Activated CD4-positive, alpha-beta T cell treated with anti-CD3 and anti-CD28 coated beads for 36 hours (primary cell): ENCODE results near the gene ERBB4. TPM values are rescaled to one million over a fixed set of nuclear protein-coding genes. Genes with fewer than 3 reads are reported as not detected.
"Not testable (repeated sequence)": the region's sequence is repeated elsewhere in the genome, so short reads cannot be mapped to it uniquely, and the experiment has no call there.

Experiments used
- ATAC-seq: fragments of 200-7000 bp; cut with Tn5 transposase; one replicate; pipeline ENCODE4 v1.10.0; 2021; ENCODE audit warnings: mild to moderate bottlenecking, moderate library complexity
- CTCF ChIA-PET: fragments of 350-600 bp; sonication (Branson Sonifier 250); formaldehyde crosslinking; loops from one replicate; lab custom pipeline; 2021; ENCODE audit warnings: antibody characterized with exemption; lab: Charles Lee
- POLR2A ChIA-PET: fragments of 350-600 bp; sonication (Branson Sonifier 250); formaldehyde crosslinking; loops from one replicate; lab custom pipeline; 2021; ENCODE audit warnings: antibody characterized with exemption, inconsistent platforms; lab: Charles Lee
- DNase-seq: peaks from one replicate; pipeline ENCODE4 v3.0.0-alpha.2; 2020
- H3K27ac Mint-ChIP-seq: one replicate; pipeline ENCODE4 v1.8.0; 2021; ENCODE audit warnings: mixed read lengths
- H3K27me3 Mint-ChIP-seq: one replicate; pipeline ENCODE4 v1.8.0; 2021; ENCODE audit warnings: mixed read lengths
- H3K36me3 Mint-ChIP-seq: one replicate; pipeline ENCODE4 v1.8.0; 2021; ENCODE audit warnings: low read depth, mixed read lengths
- H3K4me1 Mint-ChIP-seq: one replicate; pipeline ENCODE4 v1.8.0; 2021; ENCODE audit warnings: mixed read lengths
- H3K4me3 Mint-ChIP-seq: one replicate; pipeline ENCODE4 v1.8.0; 2021; ENCODE audit warnings: mild to moderate bottlenecking, moderate library complexity, mixed read lengths
- H3K9me3 Mint-ChIP-seq: one replicate; pipeline ENCODE4 v1.8.0; 2021; ENCODE audit warnings: low read depth, mixed read lengths
- intact Hi-C, 2 experiments: fragments of 100-400 bp; cut with DNase I in 1 of 2; cut with micrococcal nuclease in 1 of 2; formaldehyde crosslinking; loops; one replicate each; pipeline versions ENCODE4 v1.14.2 to v1.15.1; 2022 to 2024; cut with DNase I, micrococcal nuclease
- total RNA-seq, 2 experiments: library from RNA; stranded (reverse); gene quantifications; one replicate each; pipeline ENCODE4 v1.2.3, GENCODE V29; 2021

ERBB4 gene
- total RNA-seq, 2 experiments from 2014 or later = not detected

DNA sequence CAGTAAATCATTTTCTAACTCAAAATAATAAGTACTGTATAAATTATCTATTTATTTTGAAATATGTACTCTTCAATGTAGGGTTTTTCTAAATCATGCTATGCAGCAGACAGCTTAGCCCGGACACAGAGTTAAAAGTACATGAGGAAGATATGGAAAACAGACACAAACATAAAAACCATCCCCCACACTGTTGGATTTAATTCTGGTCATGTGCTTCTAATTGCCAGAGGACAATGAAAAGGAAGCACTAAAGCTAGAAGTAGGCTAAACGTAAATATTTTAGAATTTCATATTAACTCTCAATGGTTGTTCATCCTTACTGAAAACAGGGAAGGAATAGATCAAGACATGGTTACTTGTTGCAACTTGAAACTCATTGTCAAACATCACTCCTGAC lies 420.7 kb downstream of the ERBB4 start:
- POLR2A ChIA-PET = no interaction called here

DNA sequence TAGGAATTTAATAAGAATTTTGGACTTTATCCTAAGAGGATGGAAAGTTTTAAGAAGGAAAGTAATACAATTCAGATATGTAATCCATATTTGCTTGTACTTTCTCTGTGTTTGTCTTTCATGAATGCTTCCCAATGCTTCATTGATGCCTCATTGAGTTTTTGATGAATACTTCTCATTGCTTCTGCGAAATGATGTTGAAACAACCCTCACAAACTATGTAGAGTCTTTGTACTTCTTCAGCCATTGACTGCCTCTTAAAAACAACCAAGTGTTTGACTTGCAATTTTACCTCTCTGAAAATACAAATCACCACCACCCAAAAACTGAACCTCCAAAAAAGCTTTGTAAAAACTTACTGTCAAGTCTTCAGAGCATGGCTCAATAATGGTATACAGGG lies 424.1 kb downstream of the ERBB4 start:
- H3K4me3 Mint-ChIP-seq = no peak overlapping the region
- no peaks in the 10 kb centered on the region for H3K36me3 Mint-ChIP-seq
- CTCF ChIA-PET = no interaction called here
- POLR2A ChIA-PET = no interaction called here
- H3K27ac Mint-ChIP-seq = no peak overlapping the region
- ATAC-seq (no peak), DNase-seq (no peak)
- H3K4me1 Mint-ChIP-seq = no peaks in the 10 kb centered on the region
- no peaks in the 10 kb centered on the region for H3K27me3 Mint-ChIP-seq
- intact Hi-C loops = no loop called here
- no peaks in the 10 kb centered on the region for H3K9me3 Mint-ChIP-seq

More for the DNA sequence above, 420.7 kb downstream of the ERBB4 start:
- CTCF ChIA-PET = no interaction called here
- Mint-ChIP-seq H3K4me1 (no peaks in the 10 kb centered on the region), H3K27me3 (no peaks in the 10 kb centered on the region), H3K4me3 (no peak overlapping the region), H3K36me3 (no peaks in the 10 kb centered on the region), H3K9me3 (no peaks in the 10 kb centered on the region), H3K27ac (no peak overlapping the region)
- ATAC-seq (no peak), DNase-seq (no peak)
- intact Hi-C loops = no loop called here

DNA sequence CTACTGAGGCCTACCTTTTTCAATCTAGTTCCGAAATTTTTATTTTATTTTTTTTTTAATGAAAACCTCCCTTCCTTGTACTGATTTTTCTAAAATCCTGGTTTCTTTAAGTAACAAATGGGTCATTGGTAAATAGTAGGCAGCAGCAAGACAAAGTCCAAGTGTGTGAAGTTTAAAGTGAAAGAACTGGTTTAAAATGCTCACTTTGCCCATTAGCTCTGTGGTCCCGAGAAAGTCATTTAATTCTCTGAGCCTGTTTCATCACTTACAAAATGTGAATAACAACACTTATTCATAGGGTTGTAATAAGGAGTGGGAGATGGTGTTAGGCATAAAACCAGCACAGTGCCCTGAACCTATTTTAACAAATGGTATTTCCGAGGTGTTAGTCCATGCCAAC lies 426.2 kb downstream of the ERBB4 start:
- H3K27me3 Mint-ChIP-seq = no peaks in the 10 kb centered on the region
- H3K9me3 Mint-ChIP-seq = peaks cover 4% of the 10 kb centered on the region
- DNase-seq = no peak
- intact Hi-C loops = no loop called here
- no peaks in the 10 kb centered on the region for H3K4me1 Mint-ChIP-seq
- ChIA-PET CTCF (interaction anchor here (0.6 kb wide), 1 partner anchor 76 kb away, joined by 3 read pairs; no protein-coding TSS in a partner anchor), POLR2A (no interaction called here)
- no peak overlapping the region for H3K27ac Mint-ChIP-seq
- no peak for ATAC-seq
- no peak overlapping the region for H3K4me3 Mint-ChIP-seq
- no peaks in the 10 kb centered on the region for H3K36me3 Mint-ChIP-seq

DNA sequence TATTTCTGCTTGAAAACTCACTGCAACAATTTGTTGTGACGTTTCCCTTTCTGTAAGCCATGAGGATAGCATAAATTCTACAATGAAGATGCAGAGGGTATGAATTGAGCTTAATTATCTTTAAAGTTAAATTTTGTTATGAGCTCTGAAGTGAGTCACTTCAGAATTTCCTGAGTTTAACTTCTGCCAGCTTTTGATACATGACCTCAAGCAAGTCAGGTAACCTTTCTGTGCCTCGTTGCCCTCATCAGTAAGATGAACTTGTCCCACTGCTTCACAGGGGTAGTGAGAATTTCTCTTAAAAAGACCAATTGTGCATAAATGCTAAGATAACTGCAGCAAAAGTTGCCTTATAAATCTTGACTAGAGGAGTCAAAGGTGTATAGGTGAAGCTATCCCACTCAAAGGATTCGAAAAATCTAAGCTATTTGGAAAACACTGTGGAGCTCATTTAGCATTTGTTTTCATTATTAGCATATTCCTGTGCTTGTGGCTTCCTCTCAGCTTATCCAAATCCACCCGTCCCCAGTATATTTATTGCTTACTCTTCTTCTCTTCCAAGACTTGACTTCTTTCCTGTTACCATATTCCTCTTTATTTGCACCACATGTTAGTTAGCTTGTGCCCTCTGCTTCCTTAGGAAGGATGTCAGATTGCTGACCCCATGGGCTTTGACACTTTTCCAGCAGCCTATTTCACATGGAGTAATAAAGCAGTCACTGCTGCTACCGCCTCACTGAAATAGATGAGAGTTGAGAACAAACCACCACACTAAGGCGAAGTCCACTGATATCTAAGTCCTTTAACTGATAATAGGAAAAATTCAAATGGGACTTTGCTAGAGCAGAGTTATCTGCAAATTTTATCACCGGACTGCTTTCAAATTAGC lies 428.6 kb downstream of the ERBB4 start:
- CTCF ChIA-PET = interaction anchor here (0.6 to 1.0 kb wide), 2 partner anchors 36 to 72 kb away, joined by 3 read pairs; no protein-coding TSS in a partner anchor
- Mint-ChIP-seq H3K36me3 (no peaks in the 10 kb centered on the region), H3K27ac (no peak overlapping the region), H3K4me1 (no peaks in the 10 kb centered on the region), H3K4me3 (no peak overlapping the region), H3K27me3 (no peaks in the 10 kb centered on the region), H3K9me3 (peaks cover 9% of the 10 kb centered on the region)
- POLR2A ChIA-PET = interaction anchor here (0.6 kb wide), 1 partner anchor 390 kb away, joined by 3 read pairs; no protein-coding TSS in a partner anchor
- ATAC-seq (no peak), DNase-seq (no peak)
- intact Hi-C loops = no loop called here

DNA sequence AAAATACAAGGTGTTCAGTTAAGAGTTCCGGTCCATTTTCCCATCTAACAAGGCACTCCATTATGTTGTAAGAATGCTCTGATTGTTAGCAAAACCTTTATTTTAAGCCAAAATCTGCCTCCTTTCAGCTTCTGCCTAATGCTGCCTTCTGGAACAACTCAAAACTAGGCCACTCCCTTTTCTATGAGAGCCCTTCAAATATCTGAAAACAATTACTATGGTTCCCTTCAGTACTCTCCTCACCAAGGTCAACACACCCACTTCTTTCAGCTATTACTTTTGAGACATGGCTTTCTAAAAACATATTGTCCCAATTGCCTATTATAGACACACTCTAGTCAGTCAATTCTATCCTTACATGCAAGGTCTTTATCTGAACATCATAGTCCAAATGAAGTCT lies 429.4 kb downstream of the ERBB4 start:
- DNase-seq (no peak), ATAC-seq (no peak)
- H3K36me3 Mint-ChIP-seq = no peaks in the 10 kb centered on the region
- peaks cover 9% of the 10 kb centered on the region for H3K9me3 Mint-ChIP-seq
- no peak overlapping the region for H3K4me3 Mint-ChIP-seq
- ChIA-PET POLR2A (interaction anchor here (0.6 kb wide), 1 partner anchor 391 kb away, joined by 3 read pairs; no protein-coding TSS in a partner anchor), CTCF (no interaction called here)
- no peaks in the 10 kb centered on the region for H3K4me1 Mint-ChIP-seq
- no peak overlapping the region for H3K27ac Mint-ChIP-seq
- no peaks in the 10 kb centered on the region for H3K27me3 Mint-ChIP-seq
- intact Hi-C loops = no loop called here

DNA sequence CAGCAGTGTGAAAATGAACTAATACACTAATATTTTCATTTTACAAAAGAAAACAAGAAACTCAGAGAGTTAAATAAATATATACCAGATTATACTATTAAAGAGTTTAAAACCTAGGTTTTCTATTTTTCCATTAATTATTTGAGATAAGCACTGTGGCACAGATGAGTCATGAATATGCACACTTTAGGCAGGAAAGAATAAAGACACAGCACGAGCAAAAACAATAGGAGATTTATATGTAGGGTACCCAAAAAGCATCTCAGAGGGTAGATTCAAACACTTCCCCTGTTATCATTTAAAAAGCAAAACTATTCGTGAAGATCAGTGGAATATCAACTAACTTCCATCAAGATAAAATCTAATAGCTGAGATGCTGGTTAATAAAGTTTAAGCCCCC lies 430.6 kb downstream of the ERBB4 start:
- ATAC-seq (no peak), DNase-seq (no peak)
- no peaks in the 10 kb centered on the region for H3K27me3 Mint-ChIP-seq
- H3K4me1 Mint-ChIP-seq = no peaks in the 10 kb centered on the region
- ChIA-PET CTCF (no interaction called here), POLR2A (no interaction called here)
- H3K9me3 Mint-ChIP-seq = peaks cover 9% of the 10 kb centered on the region
- no peak overlapping the region for H3K4me3 Mint-ChIP-seq
- no peaks in the 10 kb centered on the region for H3K36me3 Mint-ChIP-seq
- no peak overlapping the region for H3K27ac Mint-ChIP-seq
- intact Hi-C loops = no loop called here

DNA sequence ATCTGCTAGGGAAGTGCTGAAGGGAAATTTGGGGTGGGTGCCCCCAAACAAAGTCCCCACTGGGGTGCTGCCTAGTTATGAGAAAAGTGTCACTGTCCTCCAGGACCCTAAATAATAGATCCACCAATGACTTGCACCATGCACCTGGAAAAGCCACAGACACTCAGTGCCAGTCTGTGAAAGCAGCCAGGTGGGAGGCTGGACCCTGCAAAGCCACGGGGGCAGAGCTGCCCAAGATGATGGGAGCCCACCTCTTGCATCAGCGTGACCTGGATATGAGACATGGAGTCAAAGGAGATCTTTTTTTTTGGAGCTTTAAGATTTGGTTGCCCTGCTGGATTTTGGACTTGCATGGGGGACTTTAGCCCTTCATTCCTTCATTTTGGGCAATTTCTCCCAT lies 431.6 kb downstream of the ERBB4 start:
- Mint-ChIP-seq H3K27me3 (no peaks in the 10 kb centered on the region), H3K4me3 (no peak overlapping the region), H3K9me3 (peaks cover 9% of the 10 kb centered on the region), H3K36me3 (no peaks in the 10 kb centered on the region), H3K4me1 (no peaks in the 10 kb centered on the region), H3K27ac (no peak overlapping the region)
- CTCF ChIA-PET = no interaction called here
- ATAC-seq (no peak), DNase-seq (no peak)
- POLR2A ChIA-PET = no interaction called here
- intact Hi-C loops = no loop called here

DNA sequence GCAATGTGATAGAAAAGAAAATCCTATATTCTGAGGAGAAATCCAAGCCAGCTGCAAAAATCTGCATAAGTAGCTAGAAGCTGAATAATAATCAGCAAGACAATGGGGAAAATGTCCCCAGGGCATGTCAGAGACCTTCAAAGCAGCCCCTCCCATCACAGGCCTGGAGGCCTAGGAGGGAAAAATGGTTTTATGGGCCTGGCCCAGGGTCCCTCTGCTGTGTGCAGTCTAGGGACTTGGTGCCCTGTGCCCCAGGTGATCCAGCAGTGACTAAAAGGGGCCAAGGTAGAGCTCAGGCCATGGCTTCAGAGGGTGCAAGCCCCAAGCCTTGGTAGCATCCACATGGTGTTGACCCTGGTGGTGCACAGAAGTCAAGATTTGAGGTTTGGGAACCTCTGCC lies 432.1 kb downstream of the ERBB4 start:
- H3K4me3 Mint-ChIP-seq, ATAC-seq, intact Hi-C loops, H3K4me1 Mint-ChIP-seq, POLR2A ChIA-PET, CTCF ChIA-PET, H3K27me3 Mint-ChIP-seq, H3K27ac Mint-ChIP-seq, H3K36me3 Mint-ChIP-seq, DNase-seq, H3K9me3 Mint-ChIP-seq: not testable (repeated sequence)

DNA sequence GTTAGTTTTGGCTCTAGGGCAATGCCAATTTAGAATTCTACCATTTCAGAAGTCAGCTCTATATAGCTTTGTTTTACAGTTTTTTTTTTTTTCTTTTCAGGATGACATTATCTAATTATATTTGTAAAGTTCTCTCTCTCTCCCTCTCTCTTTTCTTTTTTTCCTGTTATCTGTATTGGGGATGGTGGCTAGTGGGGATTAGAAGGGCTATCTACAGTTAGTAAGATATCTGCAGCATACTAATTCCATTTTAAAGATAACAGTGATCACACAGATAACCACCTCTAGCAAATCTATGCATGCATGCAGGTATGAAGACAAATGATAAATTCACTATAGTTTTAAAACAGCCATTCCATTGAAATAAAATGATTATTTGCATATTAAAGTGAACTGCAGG lies 438.9 kb downstream of the ERBB4 start:
- Mint-ChIP-seq H3K27ac (no peak overlapping the region), H3K9me3 (no peaks in the 10 kb centered on the region), H3K4me1 (no peaks in the 10 kb centered on the region), H3K27me3 (no peaks in the 10 kb centered on the region), H3K4me3 (no peak overlapping the region), H3K36me3 (no peaks in the 10 kb centered on the region)
- ChIA-PET POLR2A (no interaction called here), CTCF (interaction anchor here (0.6 kb wide), 1 partner anchor 593 kb away, joined by 3 read pairs; no protein-coding TSS in a partner anchor)
- no peak for ATAC-seq
- no peak for DNase-seq
- intact Hi-C loops = no loop called here

DNA sequence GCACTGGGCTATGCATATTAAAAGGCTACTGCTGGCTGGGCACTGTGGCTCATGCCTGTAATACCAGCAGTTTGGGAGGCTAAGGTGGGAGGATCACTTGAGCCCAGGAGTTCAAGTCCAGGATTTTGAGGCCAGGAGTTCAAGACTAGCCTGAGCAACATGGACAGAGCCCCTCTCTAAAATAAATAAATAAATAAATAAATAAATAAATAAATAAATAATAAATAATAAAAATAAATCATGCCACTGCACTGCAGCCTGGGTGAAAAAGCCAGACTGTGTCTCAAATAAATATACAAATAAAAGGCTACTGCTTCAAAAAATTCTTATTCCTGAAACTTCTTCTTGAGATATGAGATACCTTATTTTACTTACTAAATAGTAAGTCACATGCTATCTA lies 439.6 kb downstream of the ERBB4 start:
- intact Hi-C loops = no loop called here
- H3K36me3 Mint-ChIP-seq = no peaks in the 10 kb centered on the region
- ChIA-PET CTCF (interaction anchor here (0.6 kb wide), 1 partner anchor 593 kb away, joined by 3 read pairs; no protein-coding TSS in a partner anchor), POLR2A (no interaction called here)
- H3K9me3 Mint-ChIP-seq = no peaks in the 10 kb centered on the region
- no peaks in the 10 kb centered on the region for H3K27me3 Mint-ChIP-seq
- H3K4me1 Mint-ChIP-seq = no peaks in the 10 kb centered on the region
- no peak overlapping the region for H3K4me3 Mint-ChIP-seq
- DNase-seq = no peak
- ATAC-seq = no peak
- no peak overlapping the region for H3K27ac Mint-ChIP-seq

DNA sequence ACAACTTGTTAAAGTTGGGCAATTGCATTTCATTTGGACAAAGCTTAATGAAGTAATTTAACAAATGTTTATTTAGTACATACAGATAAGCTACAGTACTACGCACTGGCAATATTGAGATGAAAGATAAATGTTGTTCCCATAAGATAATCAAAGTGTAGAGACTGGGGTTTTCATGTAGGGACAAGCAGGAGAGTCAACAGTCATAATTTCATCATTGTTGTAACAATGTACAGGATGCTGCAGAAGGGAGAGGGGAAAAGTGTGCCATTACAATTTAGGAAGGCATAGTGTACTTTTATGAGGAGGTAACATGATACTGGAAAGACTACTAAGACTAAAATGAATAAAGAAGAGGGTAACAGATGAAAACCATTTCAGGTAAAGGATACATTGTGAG lies 441.6 kb downstream of the ERBB4 start:
- Mint-ChIP-seq H3K36me3 (no peaks in the 10 kb centered on the region), H3K4me1 (no peaks in the 10 kb centered on the region), H3K27ac (no peak overlapping the region), H3K9me3 (no peaks in the 10 kb centered on the region), H3K27me3 (no peaks in the 10 kb centered on the region), H3K4me3 (no peak overlapping the region)
- intact Hi-C loops = no loop called here
- ChIA-PET POLR2A (no interaction called here), CTCF (no interaction called here)
- no peak for ATAC-seq
- no peak for DNase-seq

DNA sequence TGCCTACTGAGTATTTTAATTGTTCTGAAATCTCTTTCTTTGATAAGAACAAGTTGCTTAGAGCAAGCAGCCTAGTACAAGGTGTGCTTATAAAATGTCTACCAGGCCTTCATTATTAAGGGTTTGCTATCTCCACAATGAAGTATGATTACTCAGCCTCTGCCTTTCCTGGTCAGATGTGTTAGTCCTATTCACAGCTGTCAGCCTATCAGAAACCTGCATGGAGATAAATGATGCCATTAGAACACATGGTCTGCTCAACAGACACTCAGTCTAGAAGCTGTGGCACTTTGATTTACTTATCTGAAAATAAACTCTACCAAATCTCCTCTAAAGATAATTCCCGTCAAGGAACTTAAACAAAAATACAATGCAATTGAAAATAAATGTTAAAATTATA lies 448.7 kb downstream of the ERBB4 start:
- H3K4me1 Mint-ChIP-seq = no peaks in the 10 kb centered on the region
- intact Hi-C loops = no loop called here
- no peak for DNase-seq
- H3K4me3 Mint-ChIP-seq = no peak overlapping the region
- ATAC-seq = no peak
- H3K27ac Mint-ChIP-seq = no peak overlapping the region
- H3K36me3 Mint-ChIP-seq = no peaks in the 10 kb centered on the region
- POLR2A ChIA-PET = no interaction called here
- CTCF ChIA-PET = no interaction called here
- H3K9me3 Mint-ChIP-seq = peaks cover 2% of the 10 kb centered on the region
- no peaks in the 10 kb centered on the region for H3K27me3 Mint-ChIP-seq
